Mammary epithelial cell (primary cell): Measurements from ENCODE around the gene PDSS1.

Experiments
- CTCF ChIP-seq, 2 donors: IDR thresholded peaks in 1 of 2; conservative IDR thresholded peaks in 1 of 2; 2 replicates each; pipeline ENCODE4 v1.5.1; 2011 to 2012; ENCODE audit warnings: inconsistent platforms in 2 of 2, low read length in 2 of 2, mild to moderate bottlenecking in 2 of 2, control low read depth in 1 of 2, low read depth in 1 of 2; ENCODE audit not compliant: insufficient read depth in 1 of 2; ENCODE audit errors: extremely low read depth in 1 of 2
- EZH2 ChIP-seq: IDR thresholded peaks from 2 replicates; pipeline ENCODE4 v1.6.1; 2012; ENCODE audit warnings: low read length, inconsistent platforms, borderline replicate concordance

GRCh38 chr10:26755443-26755903, 58.0 kb downstream of the PDSS1 start:
- TF ChIP-seq CTCF (conservative IDR thresholded peaks at IDR 0.05 in 1 of 2, IDR thresholded peaks at IDR 0.05 in 1 of 2; ENCODE audit: extremely low read depth in 1 of 2, insufficient read depth in 1 of 2, low read depth in 1 of 2, low read length in 2 of 2) (no peak), EZH2 (no peak)
